Measurements from ENCODE around the gene TBC1D24. TPM values are rescaled to one million over a fixed set of nuclear protein-coding genes. Genes with fewer than 3 reads are reported as not detected.
"Not testable (repeated sequence)": the region's sequence is repeated elsewhere in the genome, so short reads cannot be mapped to it uniquely, and the experiment has no call there.

Gene TBC1D24
- total and polyA plus RNA-seq, 2 experiments from 2014 or later, result 10.2 to 23.6 TPM

DNA sequence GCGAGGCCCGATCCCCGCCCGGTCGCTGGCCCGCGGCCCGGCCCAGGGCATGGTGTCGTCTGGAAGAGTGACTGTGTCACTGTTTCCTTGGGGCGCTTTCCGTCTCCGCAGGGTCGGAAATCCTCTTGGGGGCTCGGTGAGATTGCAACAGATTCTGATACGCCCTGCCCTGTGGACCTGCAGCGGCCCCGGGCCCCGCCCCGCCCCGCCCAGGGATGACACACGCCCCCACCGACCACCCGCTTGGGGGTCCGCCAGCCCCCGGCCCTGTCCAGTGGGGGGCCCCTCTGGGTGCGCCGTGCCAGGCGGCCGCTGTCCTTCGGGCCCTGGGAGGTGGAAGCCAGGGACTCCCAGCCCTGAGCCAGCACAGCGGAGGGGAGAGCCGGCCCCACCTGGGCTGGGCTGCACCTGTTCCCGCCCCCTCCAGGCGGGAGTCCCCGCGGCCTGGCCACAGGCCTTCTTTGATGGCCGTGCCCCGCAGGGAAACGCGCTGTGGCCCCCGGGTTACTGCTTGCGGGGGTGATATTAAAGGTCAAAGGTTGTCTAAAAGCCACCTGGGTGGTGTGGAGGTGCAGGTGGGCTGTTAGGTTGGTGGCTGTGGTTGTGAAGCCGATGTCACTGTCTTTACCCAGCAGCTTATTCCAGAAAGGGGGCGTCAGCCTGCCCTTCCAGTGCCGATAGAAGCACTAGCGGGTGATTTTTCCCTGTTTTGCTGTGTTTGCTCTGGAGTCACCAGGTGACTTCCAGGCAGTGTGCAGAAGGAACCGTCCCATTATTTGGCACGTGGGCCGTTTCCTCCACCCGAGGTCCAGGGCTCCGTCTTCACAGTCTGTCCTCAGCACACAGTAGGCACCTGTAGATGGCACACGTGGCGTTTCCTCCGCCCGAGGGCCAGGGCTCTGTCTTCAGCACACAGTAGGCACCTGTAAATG is 752 bp downstream of the TBC1D24 start:
- TF ChIP-seq, protein P1, sequence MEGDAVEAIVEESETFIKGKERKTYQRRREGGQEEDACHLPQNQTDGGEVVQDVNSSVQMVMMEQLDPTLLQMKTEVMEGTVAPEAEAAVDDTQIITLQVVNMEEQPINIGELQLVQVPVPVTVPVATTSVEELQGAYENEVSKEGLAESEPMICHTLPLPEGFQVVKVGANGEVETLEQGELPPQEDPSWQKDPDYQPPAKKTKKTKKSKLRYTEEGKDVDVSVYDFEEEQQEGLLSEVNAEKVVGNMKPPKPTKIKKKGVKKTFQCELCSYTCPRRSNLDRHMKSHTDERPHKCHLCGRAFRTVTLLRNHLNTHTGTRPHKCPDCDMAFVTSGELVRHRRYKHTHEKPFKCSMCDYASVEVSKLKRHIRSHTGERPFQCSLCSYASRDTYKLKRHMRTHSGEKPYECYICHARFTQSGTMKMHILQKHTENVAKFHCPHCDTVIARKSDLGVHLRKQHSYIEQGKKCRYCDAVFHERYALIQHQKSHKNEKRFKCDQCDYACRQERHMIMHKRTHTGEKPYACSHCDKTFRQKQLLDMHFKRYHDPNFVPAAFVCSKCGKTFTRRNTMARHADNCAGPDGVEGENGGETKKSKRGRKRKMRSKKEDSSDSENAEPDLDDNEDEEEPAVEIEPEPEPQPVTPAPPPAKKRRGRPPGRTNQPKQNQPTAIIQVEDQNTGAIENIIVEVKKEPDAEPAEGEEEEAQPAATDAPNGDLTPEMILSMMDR (IDR thresholded peaks at IDR 0.05; ENCODE audit: low read depth, low read length), result no peak
- DNase-seq (ENCODE audit: low read depth in 1 of 2, low spot score in 1 of 2), result peak in 1 of 2 donors; percentile 34
- H3K27ac ChIP-seq, result no peak overlapping the region
- H3K36me3 ChIP-seq, result no peaks in the 10 kb centered on the region
- H3K4me1 ChIP-seq (ENCODE audit: low read depth), result peaks cover 18% of the 10 kb centered on the region
- peaks cover 15% of the 10 kb centered on the region for H3K27me3 ChIP-seq
- H3K9me3 ChIP-seq (ENCODE audit: low read depth), result no peaks in the 10 kb centered on the region
- peak overlapping the region; percentile 99 for H3K4me3 ChIP-seq

DNA sequence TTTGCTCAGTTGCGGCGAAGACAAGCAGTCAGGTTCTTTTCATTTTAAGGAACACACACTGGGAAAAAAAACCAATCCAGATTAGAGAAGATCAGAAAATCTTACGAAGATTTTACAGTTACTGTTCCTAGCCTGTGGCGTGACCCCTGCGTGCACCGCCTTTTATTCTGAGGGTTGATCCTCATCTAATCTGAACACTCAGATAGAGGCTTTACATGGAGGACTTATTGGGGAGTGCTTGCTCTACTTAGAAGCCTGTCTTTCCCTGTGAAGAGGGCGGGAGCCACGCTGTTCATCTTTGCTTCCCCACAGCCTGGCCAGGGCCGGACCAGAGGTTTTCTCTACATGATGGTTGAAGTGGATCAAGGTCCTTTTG is 1.4 kb downstream of the TBC1D24 start:
- Histone ChIP-seq H3K4me1 (ENCODE audit: low read depth) (peaks cover 14% of the 10 kb centered on the region), H3K27ac (no peak overlapping the region), H3K27me3 (peaks cover 15% of the 10 kb centered on the region), H3K36me3 (no peaks in the 10 kb centered on the region), H3K9me3 (ENCODE audit: low read depth) (no peaks in the 10 kb centered on the region), H3K4me3 (no peak overlapping the region)
- TF ChIP-seq, protein P1 (IDR thresholded peaks at IDR 0.05; ENCODE audit: low read depth, low read length), result no peak
- no peak for DNase-seq (ENCODE audit: low read depth in 1 of 2, low spot score in 1 of 2)

DNA sequence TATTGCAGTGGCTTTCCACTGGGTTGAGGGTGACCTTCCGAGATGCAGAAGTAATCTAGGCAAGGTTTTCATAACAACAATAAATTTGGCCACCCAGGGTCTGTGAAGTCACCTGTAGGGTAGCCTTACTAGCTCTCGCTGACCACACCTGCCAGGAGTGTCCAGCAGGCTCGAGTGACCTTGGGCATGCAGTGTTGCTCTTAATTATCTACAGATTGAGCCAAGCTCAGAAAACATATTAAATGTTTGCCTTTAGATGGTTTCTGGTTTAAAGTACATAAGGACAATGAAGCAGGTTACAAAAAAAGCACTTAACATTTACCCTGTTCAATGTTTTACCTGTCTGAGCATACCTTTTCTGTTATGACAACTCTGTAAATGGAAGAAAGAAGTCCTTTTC is 1.8 kb downstream of the TBC1D24 start:
- no peak overlapping the region for H3K27ac ChIP-seq
- H3K9me3 ChIP-seq (ENCODE audit: low read depth), result no peaks in the 10 kb centered on the region
- H3K4me3 ChIP-seq, result no peak overlapping the region
- DNase-seq (ENCODE audit: low read depth in 1 of 2, low spot score in 1 of 2), result no peak
- H3K4me1 ChIP-seq (ENCODE audit: low read depth), result peaks cover 11% of the 10 kb centered on the region
- TF ChIP-seq, protein P1 (IDR thresholded peaks at IDR 0.05; ENCODE audit: low read depth, low read length), result no peak
- H3K36me3 ChIP-seq, result no peaks in the 10 kb centered on the region
- H3K27me3 ChIP-seq, result peaks cover 15% of the 10 kb centered on the region

DNA sequence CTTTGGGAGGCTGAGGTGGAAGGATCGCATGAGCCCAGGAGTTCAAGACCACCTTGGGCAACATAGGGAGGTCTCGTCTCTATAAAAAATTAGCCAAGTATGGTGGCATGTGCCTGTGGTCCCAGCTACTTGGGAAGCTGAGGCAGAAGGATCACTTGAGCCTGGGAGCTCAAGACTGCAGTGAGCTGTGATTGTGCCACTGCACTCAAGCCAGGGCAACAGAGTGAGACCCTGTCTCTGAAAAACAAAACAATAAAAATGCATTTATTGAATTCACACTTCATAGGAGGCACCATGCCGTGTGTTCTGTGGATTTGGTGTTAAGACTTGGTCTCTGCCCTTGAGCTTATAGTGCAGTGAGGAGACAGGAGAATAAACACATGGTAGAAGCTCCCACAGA is 2.4 kb downstream of the TBC1D24 start:
- TF ChIP-seq, protein P1 (IDR thresholded peaks at IDR 0.05; ENCODE audit: low read depth, low read length), result no peak
- Histone ChIP-seq H3K4me3 (no peak overlapping the region), H3K4me1 (ENCODE audit: low read depth) (peaks cover 7% of the 10 kb centered on the region), H3K27me3 (peaks cover 15% of the 10 kb centered on the region), H3K27ac (no peak overlapping the region), H3K9me3 (ENCODE audit: low read depth) (no peaks in the 10 kb centered on the region), H3K36me3 (no peaks in the 10 kb centered on the region)
- DNase-seq (ENCODE audit: low read depth in 1 of 2, low spot score in 1 of 2), result no peak

DNA sequence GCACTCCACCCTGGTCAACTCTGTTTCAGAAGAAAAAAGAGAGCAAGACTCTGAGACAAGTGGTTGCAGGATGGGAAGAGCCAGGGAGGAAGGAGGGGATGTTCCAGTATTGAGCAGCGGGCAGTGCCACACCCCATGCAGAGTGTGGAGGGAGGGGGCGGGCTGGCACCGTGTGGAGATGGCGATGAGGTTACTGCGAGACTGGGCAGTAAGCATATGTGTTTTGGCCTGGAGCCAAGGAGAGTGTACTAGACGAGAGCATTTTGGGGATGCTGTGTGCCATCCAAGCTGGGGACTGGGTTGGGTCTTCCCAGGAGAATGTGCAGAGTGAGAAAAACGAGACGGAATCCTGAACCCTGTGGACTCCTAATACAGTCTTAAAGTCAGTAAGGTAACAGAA is 3.4 kb downstream of the TBC1D24 start:
- TF ChIP-seq, protein P1 (IDR thresholded peaks at IDR 0.05; ENCODE audit: low read depth, low read length), result no peak
- Histone ChIP-seq H3K27me3 (peaks cover 15% of the 10 kb centered on the region), H3K9me3 (ENCODE audit: low read depth) (no peaks in the 10 kb centered on the region), H3K4me3 (no peak overlapping the region), H3K4me1 (ENCODE audit: low read depth) (peaks cover 7% of the 10 kb centered on the region), H3K27ac (no peak overlapping the region), H3K36me3 (no peaks in the 10 kb centered on the region)
- DNase-seq (ENCODE audit: low read depth in 1 of 2, low spot score in 1 of 2), result no peak

DNA sequence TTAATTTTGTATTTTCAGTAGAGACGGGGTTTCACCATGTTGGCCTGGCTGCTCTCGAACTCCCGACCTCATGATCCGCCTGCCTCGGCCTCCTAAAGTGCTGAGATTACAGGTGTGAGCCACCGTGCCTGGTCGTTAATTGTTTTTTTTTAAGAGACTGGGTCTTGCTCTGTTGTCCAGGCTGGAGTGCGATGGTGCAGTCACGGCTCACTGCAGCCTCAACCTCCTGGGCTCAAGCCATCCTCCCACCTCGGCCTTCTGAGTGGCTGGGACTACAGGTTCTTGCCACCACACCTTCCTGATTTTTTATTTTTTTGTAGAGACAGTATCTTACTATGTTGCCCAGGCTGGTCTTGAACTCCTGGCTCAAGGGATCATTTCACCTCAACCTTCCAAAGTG is 5.1 kb downstream of the TBC1D24 start:
- H3K9me3 ChIP-seq (ENCODE audit: low read depth); DNase-seq (ENCODE audit: low read depth in 1 of 2, low spot score in 1 of 2); H3K27ac ChIP-seq; H3K4me3 ChIP-seq; H3K4me1 ChIP-seq (ENCODE audit: low read depth); H3K36me3 ChIP-seq: not testable (repeated sequence)
- peaks cover 15% of the 10 kb centered on the region for H3K27me3 ChIP-seq
